HepG2 (cell line): ENCODE data around the gene RFX7. TPM values are rescaled to one million over a fixed set of nuclear protein-coding genes. Genes with fewer than 3 reads are reported as not detected.

Experiments
- CREB1 ChIP-seq, 2 experiments: fragments of 450-650 bp in 1 of 2; IDR thresholded peaks; 2 replicates each; pipeline ENCODE4 v1.6.1; 2016 to 2017; ENCODE audit warnings: control low read depth in 1 of 2, mild to moderate bottlenecking in 1 of 2, missing compliant biosample characterization in 1 of 2, missing genetic modification characterization in 1 of 2
- FIP1L1 ChIP-seq: fragments of 200-400 bp; formaldehyde crosslinking; IDR thresholded peaks from 2 replicates; pipeline ENCODE4 v1.6.1; 2018; ENCODE audit warnings: low read depth, mild to moderate bottlenecking, low read length, moderate library complexity, borderline replicate concordance; ENCODE audit not compliant: insufficient read depth
- HHEX ChIP-seq: IDR thresholded peaks from 2 replicates; pipeline ENCODE4 v1.6.1; 2016; ENCODE audit warnings: control low read depth
- IRF2 ChIP-seq: IDR thresholded peaks from 2 replicates; pipeline ENCODE4 v1.6.1; 2018; ENCODE audit warnings: missing genetic modification reagents, missing compliant biosample characterization
- IRX3 ChIP-seq: sonication (generic); formaldehyde crosslinking; IDR thresholded peaks from 2 replicates; pipeline ENCODE4 v1.8.1; 2023; ENCODE audit warnings: mild to moderate bottlenecking, low read depth, missing genetic modification reagents, borderline replicate concordance
- KMT2B ChIP-seq: IDR thresholded peaks from 2 replicates; pipeline ENCODE4 v1.6.1; 2016; ENCODE audit warnings: missing genetic modification reagents, missing compliant biosample characterization
- PATZ1 ChIP-seq: sonication (generic); formaldehyde crosslinking; IDR thresholded peaks from 2 replicates; pipeline ENCODE4 v1.4.0; 2020; ENCODE audit warnings: missing genetic modification reagents
- REPIN1 ChIP-seq: sonication (generic); formaldehyde crosslinking; IDR thresholded peaks from 2 replicates; pipeline ENCODE4 v1.8.0; 2022; ENCODE audit warnings: missing genetic modification reagents, low read depth, mild to moderate bottlenecking, borderline replicate concordance
- RFX3 ChIP-seq: IDR thresholded peaks from 2 replicates; pipeline ENCODE4 v1.6.1; 2016; ENCODE audit warnings: missing biosample characterization, missing genetic modification reagents
- SRY ChIP-seq: sonication (generic); formaldehyde crosslinking; IDR thresholded peaks from 2 replicates; pipeline ENCODE4 v1.8.0; 2022; ENCODE audit warnings: mild to moderate bottlenecking, missing genetic modification reagents
- ZBTB25 ChIP-seq: IDR thresholded peaks from 2 replicates; pipeline ENCODE4 v1.6.1; 2018; ENCODE audit warnings: missing genetic modification reagents
- ZMAT3 ChIP-seq: sonication (generic); formaldehyde crosslinking; conservative IDR thresholded peaks from 2 replicates; pipeline ENCODE4 v1.7.0; 2021; ENCODE audit warnings: missing genetic modification reagents
- ZNF260 ChIP-seq: sonication (generic); formaldehyde crosslinking; IDR thresholded peaks from 2 replicates; pipeline ENCODE4 v1.4.0; 2020; ENCODE audit warnings: missing genetic modification reagents, low read depth, mild to moderate bottlenecking, borderline replicate concordance
- ZNF263 ChIP-seq: sonication (generic); formaldehyde crosslinking; IDR thresholded peaks from 2 replicates; pipeline ENCODE4 v1.4.0; 2020; ENCODE audit warnings: missing genetic modification reagents
- ZNF512B ChIP-seq: sonication (generic); formaldehyde crosslinking; IDR thresholded peaks from 2 replicates; pipeline ENCODE4 v1.5.1; 2020; ENCODE audit warnings: missing genetic modification reagents, mild to moderate bottlenecking, borderline replicate concordance
- ZNF660 ChIP-seq: sonication (generic); formaldehyde crosslinking; IDR thresholded peaks from 2 replicates; pipeline ENCODE4 v1.5.1; 2020; ENCODE audit warnings: mild to moderate bottlenecking, low read depth, missing genetic modification reagents, borderline replicate concordance
- ZNF780A ChIP-seq: sonication (generic); formaldehyde crosslinking; IDR thresholded peaks from 2 replicates; pipeline ENCODE4 v1.8.0; 2022; ENCODE audit warnings: mild to moderate bottlenecking, missing genetic modification reagents, moderate library complexity
- polyA plus RNA-seq, 8 experiments: library from polyadenylated mRNA; depleted of rRNA in 3 of 8; stranded (reverse) in 7 of 8; unstranded in 1 of 8; fragments of >200 nt; fragmentation: Illumina TruSeq in 4 of 8; extraction: Trizol in 4 of 8; gene quantifications; 2 replicates each; pipeline versions ENCODE4 v1.2.1 to v1.2.3, GENCODE V29; 2011 to 2016; ENCODE audit warnings: low read depth in 4 of 8, missing spikeins in 1 of 8, mixed read lengths in 1 of 8; ENCODE audit not compliant: insufficient read depth in 1 of 8
- total RNA-seq, 5 experiments: library from RNA; depleted of rRNA; stranded (reverse); fragments of >200 nt; fragmentation: Illumina TruSeq; extraction: Trizol; gene quantifications; 2 replicates each; pipeline ENCODE4 v1.2.3, GENCODE V29; 2016; ENCODE audit warnings: low read depth in 1 of 5
- TF ChIP-seq, protein P1 (sequence below): sonication (generic); formaldehyde crosslinking; IDR thresholded peaks from 2 replicates; pipeline ENCODE4 v1.5.1; 2020; ENCODE audit warnings: mild to moderate bottlenecking, missing genetic modification reagents

RFX7 gene
- total and polyA plus RNA-seq, 2 of the 13 experiments (the other 11 are each of a cell fraction or from before 2014, with no cell fraction given), result 8.5 to 10.4 TPM

- no peak for TF ChIP-seq SRY
- TF ChIP-seq ZMAT3 (CRISPR knock-in tag), result no peak
- TF ChIP-seq KMT2B (CRISPR knock-in tag), result peak; percentile 69; the same call in 1 of the 2 replicates
- TF ChIP-seq ZNF780A, result no peak
- no peak for TF ChIP-seq HHEX (CRISPR knock-in tag)
- TF ChIP-seq ZNF660 (CRISPR knock-in tag), result no peak
- 0 out of 2 replicates have a peak, but pooled peaks have one; percentile 70 for TF ChIP-seq FIP1L1
- peak; percentile 31; the same call in 1 of the 2 replicates for TF ChIP-seq IRF2
- no peak; the same call in 1 of the 2 replicates for TF ChIP-seq REPIN1 (CRISPR knock-in tag)
- no peak for TF ChIP-seq ZNF260
- TF ChIP-seq ZBTB25 (CRISPR knock-in tag), result peak; percentile 54; the same call in 1 of the 2 replicates
- TF ChIP-seq IRX3 (CRISPR knock-in tag), result no peak
- TF ChIP-seq RFX3, result no peak
- TF ChIP-seq, protein P1, sequence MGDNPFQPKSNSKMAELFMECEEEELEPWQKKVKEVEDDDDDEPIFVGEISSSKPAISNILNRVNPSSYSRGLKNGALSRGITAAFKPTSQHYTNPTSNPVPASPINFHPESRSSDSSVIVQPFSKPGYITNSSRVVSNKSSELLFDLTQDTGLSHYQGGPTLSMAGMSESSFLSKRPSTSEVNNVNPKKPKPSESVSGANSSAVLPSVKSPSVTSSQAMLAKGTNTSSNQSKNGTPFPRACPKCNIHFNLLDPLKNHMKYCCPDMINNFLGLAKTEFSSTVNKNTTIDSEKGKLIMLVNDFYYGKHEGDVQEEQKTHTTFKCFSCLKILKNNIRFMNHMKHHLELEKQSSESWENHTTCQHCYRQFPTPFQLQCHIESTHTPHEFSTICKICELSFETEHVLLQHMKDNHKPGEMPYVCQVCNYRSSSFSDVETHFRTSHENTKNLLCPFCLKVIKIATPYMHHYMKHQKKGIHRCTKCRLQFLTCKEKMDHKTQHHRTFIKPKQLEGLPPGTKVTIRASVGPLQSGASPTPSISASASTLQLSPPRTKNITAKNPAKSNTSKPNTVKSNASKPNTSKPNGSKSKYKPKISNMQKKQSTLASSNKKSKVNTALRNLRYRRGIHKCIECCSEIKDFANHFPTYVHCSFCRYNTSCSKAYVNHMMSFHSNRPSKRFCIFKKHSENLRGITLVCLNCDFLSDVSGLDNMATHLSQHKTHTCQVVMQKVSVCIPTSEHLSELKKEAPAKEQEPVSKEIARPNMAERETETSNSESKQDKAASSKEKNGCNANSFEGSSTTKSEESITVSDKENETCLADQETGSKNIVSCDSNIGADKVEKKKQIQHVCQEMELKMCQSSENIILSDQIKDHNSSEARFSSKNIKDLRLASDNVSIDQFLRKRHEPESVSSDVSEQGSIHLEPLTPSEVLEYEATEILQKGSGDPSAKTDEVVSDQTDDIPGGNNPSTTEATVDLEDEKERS, result no peak
- TF ChIP-seq ZNF263, result no peak
- TF ChIP-seq PATZ1, result peak; percentile 74; the same call in 1 of the 2 replicates
- no peak for TF ChIP-seq ZNF512B
- no peak for TF ChIP-seq CREB1 (IDR thresholded peaks at IDR 0.05)
- TF ChIP-seq CREB1 (CRISPR knock-in tag; IDR thresholded peaks at IDR 0.05), result peak; percentile 76
These were observed 2.5 kb upstream of the RFX7 start (continued) for GRCh38 chr15:56245871-56246814.
